ENCODE measurements around the gene NGF. TPM values are rescaled to one million over a fixed set of nuclear protein-coding genes. Genes with fewer than 3 reads are reported as not detected.
A peak's percentile ranks its signal among the peaks of the same experiment; 100 is the strongest.

The NGF gene
- total RNA-seq, 1 donor from 2014 or later: 12.9 TPM

DNA sequence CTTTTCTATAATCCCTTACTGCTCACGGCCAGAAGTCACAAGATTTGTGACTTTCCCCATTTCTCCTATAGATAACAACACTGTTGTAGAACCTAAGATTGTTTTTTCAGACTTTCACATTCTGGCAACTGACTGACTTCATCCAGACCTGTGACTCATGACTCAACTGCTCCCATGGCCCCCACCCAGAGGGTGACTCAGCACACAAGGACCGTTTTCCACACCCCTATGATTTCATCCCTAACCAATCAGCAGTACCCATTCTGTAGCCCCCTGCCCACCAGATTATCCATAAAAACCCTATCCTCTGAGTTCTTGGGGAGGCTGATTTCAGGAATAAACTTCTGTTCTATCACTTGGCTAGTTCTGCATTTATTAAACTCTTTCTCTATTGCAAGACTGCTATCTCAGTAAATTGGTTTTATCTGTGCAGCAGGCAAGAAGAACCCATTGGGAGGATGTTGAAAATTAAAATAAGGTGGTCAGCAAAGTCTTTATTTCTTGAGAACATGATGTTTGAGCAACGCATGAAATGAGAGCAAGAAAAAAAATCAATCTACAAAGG lies 79.7 kb downstream of the NGF start:
- Histone ChIP-seq H3K9ac (ENCODE audit: low read length) (peak overlapping the region; percentile 50), H3K27ac (ENCODE audit: low read depth, low read length) (peak overlapping the region; percentile 73), H3K27me3 (ENCODE audit: insufficient read depth, low read length) (no peaks in the 10 kb centered on the region), H3K4me1 (ENCODE audit: insufficient read depth, low read length) (peaks cover 6% of the 10 kb centered on the region), H3K4me2 (ENCODE audit: low read length) (peak overlapping the region; percentile 25), H2AFZ (ENCODE audit: low read depth, low read length) (no peak overlapping the region), H3K79me2 (ENCODE audit: insufficient read depth, low read length) (no peaks in the 10 kb centered on the region), H3K9me3 (ENCODE audit: insufficient read depth, low read depth, low read length) (peaks cover 5% of the 10 kb centered on the region), H3K36me3 (ENCODE audit: insufficient read depth, low read length) (no peaks in the 10 kb centered on the region), H3K4me3 (ENCODE audit: insufficient read depth, low read depth, low read length) (no peak overlapping the region), H4K20me1 (ENCODE audit: insufficient read depth, low read length) (no peaks in the 10 kb centered on the region)
- Mint-ChIP-seq H3K36me3 (ENCODE audit: low read depth, unreplicated experiment) (no peaks in the 10 kb centered on the region), H3K27me3 (ENCODE audit: low read depth, unreplicated experiment) (no peaks in the 10 kb centered on the region), H3K4me1 (ENCODE audit: low read depth, unreplicated experiment) (peaks cover 27% of the 10 kb centered on the region), H3K4me3 (ENCODE audit: unreplicated experiment) (no peak overlapping the region), H3K9me3 (ENCODE audit: unreplicated experiment) (peaks cover 8% of the 10 kb centered on the region), H3K27ac (ENCODE audit: unreplicated experiment) (peak overlapping the region; percentile 95)
- no peak for FAIRE-seq
- TF ChIP-seq, protein P1, sequence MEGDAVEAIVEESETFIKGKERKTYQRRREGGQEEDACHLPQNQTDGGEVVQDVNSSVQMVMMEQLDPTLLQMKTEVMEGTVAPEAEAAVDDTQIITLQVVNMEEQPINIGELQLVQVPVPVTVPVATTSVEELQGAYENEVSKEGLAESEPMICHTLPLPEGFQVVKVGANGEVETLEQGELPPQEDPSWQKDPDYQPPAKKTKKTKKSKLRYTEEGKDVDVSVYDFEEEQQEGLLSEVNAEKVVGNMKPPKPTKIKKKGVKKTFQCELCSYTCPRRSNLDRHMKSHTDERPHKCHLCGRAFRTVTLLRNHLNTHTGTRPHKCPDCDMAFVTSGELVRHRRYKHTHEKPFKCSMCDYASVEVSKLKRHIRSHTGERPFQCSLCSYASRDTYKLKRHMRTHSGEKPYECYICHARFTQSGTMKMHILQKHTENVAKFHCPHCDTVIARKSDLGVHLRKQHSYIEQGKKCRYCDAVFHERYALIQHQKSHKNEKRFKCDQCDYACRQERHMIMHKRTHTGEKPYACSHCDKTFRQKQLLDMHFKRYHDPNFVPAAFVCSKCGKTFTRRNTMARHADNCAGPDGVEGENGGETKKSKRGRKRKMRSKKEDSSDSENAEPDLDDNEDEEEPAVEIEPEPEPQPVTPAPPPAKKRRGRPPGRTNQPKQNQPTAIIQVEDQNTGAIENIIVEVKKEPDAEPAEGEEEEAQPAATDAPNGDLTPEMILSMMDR (IDR thresholded peaks at IDR 0.05; ENCODE audit: insufficient read depth, low read depth, low read length): no peak
- no peak for TF ChIP-seq EZH2 (IDR thresholded peaks at IDR 0.05; ENCODE audit: insufficient read depth, low read length)
- peak; percentile 82 for DNase-seq (ENCODE audit: low read depth)

DNA sequence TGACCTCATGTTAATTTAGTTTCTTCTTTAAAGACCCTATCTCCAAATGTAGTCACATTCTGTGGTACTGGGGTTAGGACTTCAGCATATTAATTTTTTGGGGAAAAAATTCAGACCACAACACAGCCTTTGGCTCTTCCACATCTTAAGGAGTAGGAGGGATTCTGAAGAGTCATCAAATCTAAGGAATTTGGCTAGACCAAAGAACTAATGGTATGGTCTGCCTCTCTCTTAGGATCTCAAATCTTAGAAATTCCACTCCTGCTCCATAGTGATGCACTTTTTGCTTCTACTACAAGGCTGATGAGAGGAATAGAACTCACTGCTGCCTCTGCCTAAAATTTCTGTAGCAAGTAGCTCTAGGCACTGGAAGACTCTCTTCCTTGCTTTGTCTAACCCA lies 80.5 kb downstream of the NGF start:
- Mint-ChIP-seq H3K9me3 (ENCODE audit: unreplicated experiment) (peaks cover 8% of the 10 kb centered on the region), H3K27me3 (ENCODE audit: low read depth, unreplicated experiment) (no peaks in the 10 kb centered on the region), H3K36me3 (ENCODE audit: low read depth, unreplicated experiment) (no peaks in the 10 kb centered on the region), H3K4me3 (ENCODE audit: unreplicated experiment) (no peak overlapping the region), H3K4me1 (ENCODE audit: low read depth, unreplicated experiment) (peaks cover 28% of the 10 kb centered on the region), H3K27ac (ENCODE audit: unreplicated experiment) (peak overlapping the region; percentile 95)
- Histone ChIP-seq H3K79me2 (ENCODE audit: insufficient read depth, low read length) (no peaks in the 10 kb centered on the region), H3K27me3 (ENCODE audit: insufficient read depth, low read length) (no peaks in the 10 kb centered on the region), H3K9ac (ENCODE audit: low read length) (peak overlapping the region; percentile 50), H3K36me3 (ENCODE audit: insufficient read depth, low read length) (no peaks in the 10 kb centered on the region), H3K4me1 (ENCODE audit: insufficient read depth, low read length) (peaks cover 6% of the 10 kb centered on the region), H4K20me1 (ENCODE audit: insufficient read depth, low read length) (no peaks in the 10 kb centered on the region), H3K27ac (ENCODE audit: low read depth, low read length) (peak overlapping the region; percentile 73), H3K9me3 (ENCODE audit: insufficient read depth, low read depth, low read length) (peaks cover 5% of the 10 kb centered on the region), H3K4me2 (ENCODE audit: low read length) (peak overlapping the region; percentile 25), H3K4me3 (ENCODE audit: insufficient read depth, low read depth, low read length) (no peak overlapping the region), H2AFZ (ENCODE audit: low read depth, low read length) (no peak overlapping the region)
- DNase-seq (ENCODE audit: low read depth) (peak; percentile 51), FAIRE-seq (no peak)
- TF ChIP-seq EZH2 (IDR thresholded peaks at IDR 0.05; ENCODE audit: insufficient read depth, low read length): no peak
- TF ChIP-seq, protein P1 (IDR thresholded peaks at IDR 0.05; ENCODE audit: insufficient read depth, low read depth, low read length): no peak

DNA sequence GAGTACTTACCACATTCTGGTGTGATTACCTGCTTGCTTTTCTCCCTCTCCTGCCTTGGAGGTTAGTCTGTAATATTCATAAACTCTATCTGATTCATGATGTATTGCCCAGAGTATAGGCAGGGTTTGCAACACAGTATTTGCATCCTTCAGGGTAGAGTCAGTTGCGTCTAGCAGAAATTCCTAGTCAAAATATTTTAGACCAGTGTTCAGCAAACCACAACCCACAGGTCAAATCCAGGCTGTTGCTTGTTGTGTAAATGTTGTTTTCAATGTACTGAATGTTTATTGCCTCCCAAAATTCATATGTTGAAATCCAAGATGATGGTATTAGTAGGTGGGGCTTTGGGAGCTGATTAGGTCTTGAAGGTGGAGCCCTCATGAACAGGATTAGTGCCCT lies 82.9 kb downstream of the NGF start:
- TF ChIP-seq EZH2 (IDR thresholded peaks at IDR 0.05; ENCODE audit: insufficient read depth, low read length): no peak
- TF ChIP-seq, protein P1 (IDR thresholded peaks at IDR 0.05; ENCODE audit: insufficient read depth, low read depth, low read length): no peak
- Histone ChIP-seq H3K27me3 (ENCODE audit: insufficient read depth, low read length) (no peaks in the 10 kb centered on the region), H3K4me2 (ENCODE audit: low read length) (no peak overlapping the region), H2AFZ (ENCODE audit: low read depth, low read length) (no peak overlapping the region), H3K9me3 (ENCODE audit: insufficient read depth, low read depth, low read length) (peaks cover 5% of the 10 kb centered on the region), H3K9ac (ENCODE audit: low read length) (no peak overlapping the region), H3K36me3 (ENCODE audit: insufficient read depth, low read length) (no peaks in the 10 kb centered on the region), H3K79me2 (ENCODE audit: insufficient read depth, low read length) (no peaks in the 10 kb centered on the region), H3K27ac (ENCODE audit: low read depth, low read length) (no peak overlapping the region), H3K4me3 (ENCODE audit: insufficient read depth, low read depth, low read length) (no peak overlapping the region), H4K20me1 (ENCODE audit: insufficient read depth, low read length) (no peaks in the 10 kb centered on the region), H3K4me1 (ENCODE audit: insufficient read depth, low read length) (peaks cover 14% of the 10 kb centered on the region)
- Mint-ChIP-seq H3K36me3 (ENCODE audit: low read depth, unreplicated experiment) (no peaks in the 10 kb centered on the region), H3K4me1 (ENCODE audit: low read depth, unreplicated experiment) (peaks cover 30% of the 10 kb centered on the region), H3K27ac (ENCODE audit: unreplicated experiment) (peak overlapping the region; percentile 11), H3K27me3 (ENCODE audit: low read depth, unreplicated experiment) (no peaks in the 10 kb centered on the region), H3K9me3 (ENCODE audit: unreplicated experiment) (peaks cover 8% of the 10 kb centered on the region), H3K4me3 (ENCODE audit: unreplicated experiment) (no peak overlapping the region)
- FAIRE-seq (no peak), DNase-seq (ENCODE audit: low read depth) (peak; percentile 59)
